Epithelial cell of umbilical artery (primary cell): ENCODE results near the gene KHK. TPM values are rescaled to one million over a fixed set of nuclear protein-coding genes. Genes with fewer than 3 reads are reported as not detected.

Source experiments
- total RNA-seq: library from RNA; depleted of rRNA; stranded (reverse); fragments of >200 nt; gene quantifications from 2 replicates; pipeline ENCODE4 v1.2.3, GENCODE V29; 2014

Gene KHK
- 1.3 and 5.2 TPM in 2 replicates for total RNA-seq

GRCh38 chr2:27086724-27087593 is at the start of gene KHK:
Gene KHK (plus strand): TSS chr2:27086772. CDS start chr2:27087260, 488 bp downstream.

GRCh38 chr2:27050996-27051901 is 35.3 kb upstream of the KHK start, which contains the start of gene AGBL5:
Gene AGBL5 (plus strand): TSS chr2:27051668. CDS start chr2:27052959, 1,291 bp downstream.

GRCh38 chr2:27071277-27071989 is 15.1 kb upstream of the KHK start, which contains the start of gene OST4:
Gene OST4 (minus strand): TSS chr2:27071654.

DNA sequence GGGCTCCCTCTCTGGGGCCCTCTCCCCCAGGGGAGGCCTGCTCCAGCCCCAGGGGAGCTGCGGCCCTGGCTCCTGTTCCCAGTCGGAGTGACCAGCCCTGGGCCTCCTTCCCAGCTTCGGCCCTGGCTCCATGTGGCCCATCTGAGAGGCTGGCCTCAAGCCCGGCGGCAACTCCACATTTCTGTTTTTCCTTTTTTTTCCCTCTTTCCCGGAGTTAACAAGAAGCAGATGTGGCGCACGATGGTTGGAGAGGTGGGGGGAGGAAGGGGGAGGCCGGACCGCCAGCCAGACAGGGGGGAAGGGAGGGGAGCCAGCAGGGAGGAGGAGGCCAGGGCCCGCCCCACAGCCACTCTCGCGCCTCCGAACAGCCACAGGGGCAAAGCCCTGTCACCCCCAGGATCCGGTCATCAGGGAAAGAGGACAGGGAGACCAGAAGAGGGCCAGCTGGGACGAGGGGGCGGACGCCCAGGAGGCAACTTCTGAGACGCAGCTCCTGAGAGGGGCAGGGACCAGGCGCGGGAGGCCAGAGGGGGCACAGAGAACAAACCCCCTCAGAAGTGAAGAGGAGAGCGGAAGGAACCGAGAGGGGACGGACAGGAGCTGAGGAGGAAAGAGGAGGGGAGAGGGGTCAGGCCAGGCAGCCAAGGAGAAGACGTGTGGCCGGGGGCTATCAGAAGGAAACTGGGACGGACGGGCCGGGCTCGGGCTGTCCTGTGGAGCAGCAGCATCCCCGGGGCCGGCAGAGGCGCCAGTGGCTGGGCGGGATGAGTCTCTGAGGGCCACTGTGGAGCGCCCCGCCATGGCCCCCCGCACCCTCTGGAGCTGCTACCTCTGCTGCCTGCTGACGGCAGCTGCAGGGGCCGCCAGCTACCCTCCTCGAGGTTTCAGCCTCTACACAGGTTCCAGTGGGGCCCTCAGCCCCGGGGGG is 8.0 kb upstream of the KHK start, which contains the start of gene EMILIN1:
Gene EMILIN1 (plus strand): TSS at position 349 of the 928 bp plus-strand sequence. CDS start 451 bp downstream, at position 800.

DNA sequence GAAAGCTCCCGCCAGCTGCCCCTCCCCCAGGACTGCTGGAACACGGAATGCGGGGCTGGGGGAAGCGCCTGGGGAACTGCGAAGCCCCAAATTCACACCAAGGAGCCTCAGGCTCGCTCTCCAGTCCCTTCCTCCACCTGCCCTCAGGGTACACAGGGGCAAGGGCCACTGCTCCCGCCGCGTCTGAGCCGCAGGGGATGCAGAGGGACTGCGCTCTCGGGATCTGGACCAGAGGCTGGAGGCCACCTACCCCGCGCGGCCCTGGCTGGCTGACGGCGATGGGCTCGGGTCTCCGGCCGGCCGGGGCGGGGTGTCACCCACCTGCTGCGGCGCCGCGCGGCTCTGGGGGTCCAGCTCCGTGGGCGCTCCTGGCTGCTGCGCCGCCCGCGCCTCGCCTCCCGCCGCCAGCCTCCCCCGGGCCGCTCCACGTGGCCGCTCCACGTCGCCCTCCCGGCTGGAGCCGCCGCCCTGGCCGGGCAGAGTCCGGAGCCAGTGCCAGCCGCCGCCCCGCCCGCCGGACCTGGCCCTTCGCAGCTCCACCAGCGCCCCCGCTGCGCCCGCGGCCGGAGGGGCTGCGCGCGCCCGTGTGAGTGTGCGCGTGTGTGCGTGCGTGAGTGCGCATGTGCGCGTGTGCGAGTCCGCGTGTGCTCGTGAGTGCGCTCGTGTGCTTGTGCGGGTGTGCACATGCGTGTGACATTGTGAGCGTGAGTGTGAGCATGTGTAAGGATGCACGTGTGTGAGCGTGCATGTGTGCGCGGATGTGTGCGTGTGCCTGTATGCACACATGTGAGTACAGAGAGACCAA is 32.2 kb downstream of the KHK start, which contains the start of gene CGREF1:
Gene CGREF1 (minus strand): TSS at position 604 of the 805 bp plus-strand sequence. CDS start 14,762 bp downstream, outside the sequence.

GRCh38 chr2:27123302-27124150 is 37.0 kb downstream of the KHK start, which contains the start of gene ABHD1:
Gene ABHD1 (plus strand): TSS chr2:27123815. CDS start chr2:27123949, 134 bp downstream.

DNA sequence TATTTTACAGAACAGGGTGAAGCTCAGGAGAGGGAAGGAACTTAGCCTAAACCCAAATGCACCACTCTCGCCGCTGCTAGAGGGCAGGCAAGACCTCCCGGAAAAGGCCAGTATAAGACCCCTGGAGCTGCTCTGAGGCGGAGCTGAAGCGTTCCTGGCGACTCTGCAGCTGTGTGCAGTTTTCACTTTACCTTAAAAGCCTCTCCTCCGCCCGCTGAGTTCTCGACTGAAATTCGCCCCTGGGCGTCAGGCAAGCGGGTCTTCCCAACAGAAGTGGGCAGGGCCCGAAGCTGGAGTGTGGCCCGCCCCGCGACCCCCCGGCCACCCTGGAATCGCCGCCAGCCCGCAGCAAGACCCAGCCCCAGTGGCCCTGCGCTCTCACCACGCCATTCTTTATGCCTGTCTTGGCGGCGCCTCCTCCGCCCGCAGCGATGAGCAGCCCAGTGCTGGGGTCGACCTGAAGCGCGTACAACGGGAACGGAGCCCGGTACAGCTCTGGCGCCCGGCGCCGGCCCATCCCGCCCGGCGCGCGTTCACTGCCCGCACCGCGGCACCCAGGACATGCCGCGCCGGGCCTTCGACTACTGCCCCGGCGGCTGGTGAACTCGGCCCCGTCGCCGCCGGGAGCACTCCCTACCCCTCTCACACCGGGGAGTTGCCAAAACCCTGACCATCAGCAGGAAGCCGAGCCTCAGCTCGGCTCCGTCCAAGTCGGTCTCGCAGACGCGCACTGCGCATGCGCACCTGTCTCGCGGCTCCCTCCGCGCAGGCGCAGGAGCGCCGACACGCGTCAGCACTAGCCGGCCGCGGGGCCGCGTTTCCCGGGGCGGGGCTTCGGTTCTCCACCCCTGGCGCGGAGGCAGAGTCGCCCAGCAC is 47.6 kb downstream of the KHK start, which contains the start of gene PREB:
Gene PREB (minus strand): TSS at position 732 of the 876 bp plus-strand sequence. CDS start 215 bp downstream, at position 517.

GRCh38 chr2:27139310-27139709 is 52.7 kb downstream of the KHK start, which contains the start of gene PRR30:
Gene PRR30 (minus strand): TSS chr2:27139410. CDS start chr2:27138329, 1,081 bp downstream.

GRCh38 chr2:27148801-27149439 is 62.3 kb downstream of the KHK start, which contains the start of gene TCF23:
Gene TCF23 (plus strand): TSS chr2:27149004. CDS start chr2:27149134, 130 bp downstream.

Other genes with a start within 250 kb of the KHK start
- not detected in 2 replicates for gene DPYSL5, start 238.6 kb upstream of the KHK start, total RNA-seq
- gene MAPRE3, start 116.1 kb upstream of the KHK start, total RNA-seq: 0.65 and 1.1 TPM in 2 replicates
- gene TMEM214, start 53.8 kb upstream of the KHK start, total RNA-seq: 20.5 and 21.9 TPM in 2 replicates
- gene AGBL5, start 35.1 kb upstream of the KHK start, total RNA-seq: 15.7 and 17.2 TPM in 2 replicates
- gene OST4, start 15.1 kb upstream of the KHK start, total RNA-seq: 429 and 623 TPM in 2 replicates
- gene EMILIN1, start 8.2 kb upstream of the KHK start, total RNA-seq: 1.9 and 6.1 TPM in 2 replicates
- gene CGREF1, start 32.4 kb downstream of the KHK start, total RNA-seq: 3.6 and 4.7 TPM in 2 replicates
- not detected in 2 replicates for gene ABHD1, start 37.0 kb downstream of the KHK start, total RNA-seq
- 44.2 and 44.5 TPM in 2 replicates for gene PREB, start 47.9 kb downstream of the KHK start, total RNA-seq
- gene PRR30, start 52.6 kb downstream of the KHK start, total RNA-seq: not detected in 2 replicates
- gene TCF23, start 62.2 kb downstream of the KHK start, total RNA-seq: not detected in 2 replicates
- 137 and 156 TPM in 2 replicates for gene ATRAID, start 125.3 kb downstream of the KHK start, total RNA-seq
- 35.4 and 43.8 TPM in 2 replicates for gene SLC5A6, start 125.5 kb downstream of the KHK start, total RNA-seq
- gene CAD, start 130.6 kb downstream of the KHK start, total RNA-seq: 27.2 and 31.5 TPM in 2 replicates
- 0.32 TPM in 1 of 2 replicates, not detected in the other for gene SLC30A3, start 176.3 kb downstream of the KHK start, total RNA-seq
- not detected in 2 replicates for gene DNAJC5G, start 188.7 kb downstream of the KHK start, total RNA-seq
- gene TRIM54, start 195.7 kb downstream of the KHK start, total RNA-seq: under 0.01 TPM in 1 of 2 replicates, not detected in the other
- gene UCN, start 221.7 kb downstream of the KHK start, total RNA-seq: 0.46 TPM in 1 of 2 replicates, not detected in the other
- gene MPV17, start 236.3 kb downstream of the KHK start, total RNA-seq: 37.7 and 61.9 TPM in 2 replicates